ENCODE measurements around the gene POLR2A. TPM values are rescaled to one million over a fixed set of nuclear protein-coding genes. Genes with fewer than 3 reads are reported as not detected.

Gene POLR2A
- total RNA-seq, 2 experiments from 2014 or later = 84.2 to 264 TPM

DNA sequence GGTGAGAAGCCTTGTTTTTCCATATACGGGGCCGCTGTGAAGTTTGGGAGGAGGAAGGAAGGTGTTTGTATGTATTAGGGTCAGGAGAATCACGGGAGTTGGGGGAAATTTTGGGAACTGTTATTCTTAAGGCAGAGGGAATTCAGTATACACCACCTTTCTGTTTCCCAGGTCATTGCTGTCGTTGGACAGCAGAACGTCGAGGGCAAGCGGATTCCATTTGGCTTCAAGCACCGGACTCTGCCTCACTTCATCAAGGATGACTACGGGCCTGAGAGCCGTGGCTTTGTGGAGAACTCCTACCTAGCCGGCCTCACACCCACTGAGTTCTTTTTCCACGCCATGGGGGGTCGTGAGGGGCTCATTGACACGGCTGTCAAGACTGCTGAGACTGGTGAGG lies 17.6 kb downstream of the POLR2A start:
- POLR2A ChIA-PET = no interaction called here
- H3K9me2 ChIP-seq (ENCODE audit: insufficient read depth, low read length) = no peaks in the 10 kb centered on the region
- no peak overlapping the region for H3K27ac ChIP-seq (ENCODE audit: low read depth, low read length, poor library complexity, severe bottlenecking)
- H3K79me2 ChIP-seq (ENCODE audit: insufficient read depth, low read depth, low read length) = no peaks in the 10 kb centered on the region
- H3K4me3 ChIP-seq (ENCODE audit: low read depth, low read length, poor library complexity, severe bottlenecking) = no peak overlapping the region
- CTCF ChIA-PET (ENCODE audit: unreplicated experiment) = no interaction called here
- H3K4me2 ChIP-seq (ENCODE audit: low read length) = no peak overlapping the region
- H4K20me1 ChIP-seq (ENCODE audit: insufficient read depth, low read length) = no peaks in the 10 kb centered on the region
- DNase-seq (ENCODE audit: low spot score) = no peak
- no TSS peak for BruUV-seq (replicated peaks)
- no peaks in the 10 kb centered on the region for H3K4me1 ChIP-seq (ENCODE audit: insufficient read depth, low read length, poor library complexity, severe bottlenecking)
- H3K36me3 ChIP-seq (ENCODE audit: insufficient read depth, low read length) = peaks cover 95% of the 10 kb centered on the region
- intact Hi-C loops (cut with micrococcal nuclease; ENCODE audit: unreplicated experiment) = no loop called here
- H3K9me3 ChIP-seq (ENCODE audit: low read length) = no peaks in the 10 kb centered on the region
- no peak for TF ChIP-seq EZH2phosphoT487 (IDR thresholded peaks at IDR 0.05; ENCODE audit: borderline replicate concordance, low read depth, low read length)
- TF ChIP-seq, protein P1, sequence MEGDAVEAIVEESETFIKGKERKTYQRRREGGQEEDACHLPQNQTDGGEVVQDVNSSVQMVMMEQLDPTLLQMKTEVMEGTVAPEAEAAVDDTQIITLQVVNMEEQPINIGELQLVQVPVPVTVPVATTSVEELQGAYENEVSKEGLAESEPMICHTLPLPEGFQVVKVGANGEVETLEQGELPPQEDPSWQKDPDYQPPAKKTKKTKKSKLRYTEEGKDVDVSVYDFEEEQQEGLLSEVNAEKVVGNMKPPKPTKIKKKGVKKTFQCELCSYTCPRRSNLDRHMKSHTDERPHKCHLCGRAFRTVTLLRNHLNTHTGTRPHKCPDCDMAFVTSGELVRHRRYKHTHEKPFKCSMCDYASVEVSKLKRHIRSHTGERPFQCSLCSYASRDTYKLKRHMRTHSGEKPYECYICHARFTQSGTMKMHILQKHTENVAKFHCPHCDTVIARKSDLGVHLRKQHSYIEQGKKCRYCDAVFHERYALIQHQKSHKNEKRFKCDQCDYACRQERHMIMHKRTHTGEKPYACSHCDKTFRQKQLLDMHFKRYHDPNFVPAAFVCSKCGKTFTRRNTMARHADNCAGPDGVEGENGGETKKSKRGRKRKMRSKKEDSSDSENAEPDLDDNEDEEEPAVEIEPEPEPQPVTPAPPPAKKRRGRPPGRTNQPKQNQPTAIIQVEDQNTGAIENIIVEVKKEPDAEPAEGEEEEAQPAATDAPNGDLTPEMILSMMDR (conservative IDR thresholded peaks at IDR 0.05; ENCODE audit: low read length) = no peak
- no peak overlapping the region for H2AFZ ChIP-seq (ENCODE audit: low read length)

DNA sequence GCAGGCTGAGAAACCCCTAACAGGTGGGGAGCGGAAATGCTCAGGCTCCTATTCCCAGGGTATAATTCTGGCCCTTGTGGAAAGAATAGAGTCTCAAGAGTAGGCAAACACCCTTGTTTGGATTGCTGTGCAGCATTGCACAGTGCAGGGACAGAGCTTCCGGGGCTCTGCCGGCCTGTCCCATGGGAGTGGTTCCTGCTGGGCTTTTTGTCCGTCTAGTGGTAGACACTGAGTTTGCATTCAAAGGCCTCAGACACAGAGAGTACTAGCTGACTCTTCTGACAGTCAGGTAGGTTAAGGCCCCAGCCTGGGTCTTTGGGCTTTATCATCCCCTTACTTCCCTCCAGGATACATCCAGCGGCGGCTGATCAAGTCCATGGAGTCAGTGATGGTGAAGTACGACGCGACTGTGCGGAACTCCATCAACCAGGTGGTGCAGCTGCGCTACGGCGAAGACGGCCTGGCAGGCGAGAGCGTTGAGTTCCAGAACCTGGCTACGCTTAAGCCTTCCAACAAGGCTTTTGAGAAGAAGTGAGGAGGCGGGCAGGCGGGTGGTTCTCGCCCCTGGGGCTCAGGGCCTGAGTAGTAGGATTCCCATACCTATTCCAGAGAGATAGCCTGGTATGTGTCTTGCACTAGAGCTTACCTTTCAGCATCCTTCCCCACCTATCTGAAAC lies 18.1 kb downstream of the POLR2A start:
- no peak for DNase-seq (ENCODE audit: low spot score)
- intact Hi-C loops (cut with micrococcal nuclease; ENCODE audit: unreplicated experiment) = no loop called here
- Histone ChIP-seq H3K9me2 (ENCODE audit: insufficient read depth, low read length) (no peaks in the 10 kb centered on the region), H3K4me3 (ENCODE audit: low read depth, low read length, poor library complexity, severe bottlenecking) (no peak overlapping the region), H3K79me2 (ENCODE audit: insufficient read depth, low read depth, low read length) (no peaks in the 10 kb centered on the region), H3K4me1 (ENCODE audit: insufficient read depth, low read length, poor library complexity, severe bottlenecking) (no peaks in the 10 kb centered on the region), H3K4me2 (ENCODE audit: low read length) (no peak overlapping the region), H2AFZ (ENCODE audit: low read length) (no peak overlapping the region), H4K20me1 (ENCODE audit: insufficient read depth, low read length) (no peaks in the 10 kb centered on the region), H3K27ac (ENCODE audit: low read depth, low read length, poor library complexity, severe bottlenecking) (no peak overlapping the region), H3K9me3 (ENCODE audit: low read length) (no peaks in the 10 kb centered on the region), H3K36me3 (ENCODE audit: insufficient read depth, low read length) (peaks cover 95% of the 10 kb centered on the region)
- ChIA-PET POLR2A (no interaction called here), CTCF (ENCODE audit: unreplicated experiment) (no interaction called here)
- TF ChIP-seq EZH2phosphoT487 (IDR thresholded peaks at IDR 0.05; ENCODE audit: borderline replicate concordance, low read depth, low read length) = no peak
- TF ChIP-seq, protein P1 (conservative IDR thresholded peaks at IDR 0.05; ENCODE audit: low read length) = no peak
- no TSS peak for BruUV-seq (replicated peaks)

DNA sequence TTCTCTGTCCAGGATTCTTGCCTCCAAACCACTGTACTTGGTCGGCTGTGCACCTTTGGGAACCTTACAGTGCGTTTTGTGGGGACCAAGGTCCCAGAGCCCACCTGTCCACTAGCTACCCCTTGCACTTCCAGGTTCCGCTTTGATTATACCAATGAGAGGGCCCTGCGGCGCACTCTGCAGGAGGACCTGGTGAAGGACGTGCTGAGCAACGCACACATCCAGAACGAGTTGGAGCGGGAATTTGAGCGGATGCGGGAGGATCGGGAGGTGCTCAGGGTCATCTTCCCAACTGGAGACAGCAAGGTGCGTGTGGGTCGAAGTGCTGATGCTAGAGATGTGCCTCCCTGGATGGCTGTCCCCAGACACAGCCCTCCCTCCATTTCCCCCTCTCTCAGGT lies 18.8 kb downstream of the POLR2A start:
- TF ChIP-seq EZH2phosphoT487 (IDR thresholded peaks at IDR 0.05; ENCODE audit: borderline replicate concordance, low read depth, low read length) = no peak
- TF ChIP-seq, protein P1 (conservative IDR thresholded peaks at IDR 0.05; ENCODE audit: low read length) = peak; percentile 51
- DNase-seq (ENCODE audit: low spot score) = no peak
- BruUV-seq (replicated peaks) = no TSS peak
- Histone ChIP-seq H3K4me2 (ENCODE audit: low read length) (no peak overlapping the region), H3K9me3 (ENCODE audit: low read length) (no peaks in the 10 kb centered on the region), H3K4me3 (ENCODE audit: low read depth, low read length, poor library complexity, severe bottlenecking) (no peak overlapping the region), H3K27ac (ENCODE audit: low read depth, low read length, poor library complexity, severe bottlenecking) (no peak overlapping the region), H3K4me1 (ENCODE audit: insufficient read depth, low read length, poor library complexity, severe bottlenecking) (no peaks in the 10 kb centered on the region), H3K79me2 (ENCODE audit: insufficient read depth, low read depth, low read length) (no peaks in the 10 kb centered on the region), H3K36me3 (ENCODE audit: insufficient read depth, low read length) (peaks cover 95% of the 10 kb centered on the region), H2AFZ (ENCODE audit: low read length) (no peak overlapping the region), H4K20me1 (ENCODE audit: insufficient read depth, low read length) (no peaks in the 10 kb centered on the region), H3K9me2 (ENCODE audit: insufficient read depth, low read length) (no peaks in the 10 kb centered on the region)
- CTCF ChIA-PET (ENCODE audit: unreplicated experiment) = no interaction called here
- intact Hi-C loops (cut with micrococcal nuclease; ENCODE audit: unreplicated experiment) = no loop called here
- POLR2A ChIA-PET = no interaction called here
